Activated naive CD8-positive, alpha-beta T cell treated with anti-CD3 and anti-CD28 coated beads for 36 hours (primary cell): ENCODE data around the gene KIF18B. TPM values are rescaled to one million over a fixed set of nuclear protein-coding genes. Genes with fewer than 3 reads are reported as not detected.

Experiments
- DNase-seq: peaks from one replicate; pipeline ENCODE4 v3.0.0; 2021
- H3K27ac Mint-ChIP-seq: one replicate; pipeline ENCODE4 v1.8.0; 2022; ENCODE audit warnings: mild to moderate bottlenecking, moderate library complexity, mixed read lengths
- H3K27me3 Mint-ChIP-seq: one replicate; pipeline ENCODE4 v1.8.0; 2022; ENCODE audit warnings: mild to moderate bottlenecking, mixed read lengths
- H3K36me3 Mint-ChIP-seq: one replicate; pipeline ENCODE4 v1.8.0; 2021; ENCODE audit warnings: mild to moderate bottlenecking, mixed read lengths
- H3K4me1 Mint-ChIP-seq: one replicate; pipeline ENCODE4 v1.8.0; 2021; ENCODE audit warnings: mixed read lengths
- H3K4me3 Mint-ChIP-seq: one replicate; pipeline ENCODE4 v1.8.0; 2022; ENCODE audit warnings: mild to moderate bottlenecking, moderate library complexity, mixed read lengths
- H3K9me3 Mint-ChIP-seq: one replicate; pipeline ENCODE4 v1.8.0; 2022; ENCODE audit warnings: mixed read lengths
- total RNA-seq, 2 experiments: library from RNA; stranded (reverse); gene quantifications; one replicate each; pipeline ENCODE4 v1.2.3, GENCODE V29; 2021

KIF18B gene
- total RNA-seq, 2 experiments from 2014 or later: 36.7 to 37.1 TPM

- Mint-ChIP-seq H3K27ac (no peak overlapping the region), H3K9me3 (no peaks in the 10 kb centered on the region)
- no peak for DNase-seq
Observed at GRCh38 chr17:44932096-44932786, 15.3 kb downstream of the KIF18B start.

GRCh38 chr17:44931376-44931775 is 16.2 kb downstream of the KIF18B start:
- DNase-seq: no peak
- H3K4me1 Mint-ChIP-seq: no peaks in the 10 kb centered on the region
- H3K36me3 Mint-ChIP-seq: peaks cover 30% of the 10 kb centered on the region
- no peaks in the 10 kb centered on the region for H3K27me3 Mint-ChIP-seq
- no peak overlapping the region for H3K27ac Mint-ChIP-seq
- no peak overlapping the region for H3K4me3 Mint-ChIP-seq
- H3K9me3 Mint-ChIP-seq: no peaks in the 10 kb centered on the region

More at GRCh38 chr17:44932096-44932786, 15.3 kb downstream of the KIF18B start:
- H3K4me3 Mint-ChIP-seq: no peak overlapping the region
- no peaks in the 10 kb centered on the region for H3K27me3 Mint-ChIP-seq
- H3K36me3 Mint-ChIP-seq: peaks cover 28% of the 10 kb centered on the region
- H3K4me1 Mint-ChIP-seq: no peaks in the 10 kb centered on the region

- H3K9me3 Mint-ChIP-seq: no peaks in the 10 kb centered on the region
- peaks cover 35% of the 10 kb centered on the region for H3K36me3 Mint-ChIP-seq
- H3K27ac Mint-ChIP-seq: no peak overlapping the region
- no peak overlapping the region for H3K4me3 Mint-ChIP-seq
- no peaks in the 10 kb centered on the region for H3K4me1 Mint-ChIP-seq
- no peak for DNase-seq
- no peaks in the 10 kb centered on the region for H3K27me3 Mint-ChIP-seq
Observed at GRCh38 chr17:44930667-44931066, 16.9 kb downstream of the KIF18B start.

GRCh38 chr17:44928950-44929720 is 18.4 kb downstream of the KIF18B start:
- Mint-ChIP-seq H3K4me1 (no peaks in the 10 kb centered on the region), H3K36me3 (peaks cover 31% of the 10 kb centered on the region), H3K27ac (no peak overlapping the region), H3K4me3 (no peak overlapping the region), H3K27me3 (no peaks in the 10 kb centered on the region), H3K9me3 (no peaks in the 10 kb centered on the region)
- no peak for DNase-seq

- no peaks in the 10 kb centered on the region for H3K9me3 Mint-ChIP-seq
- H3K36me3 Mint-ChIP-seq: peaks cover 31% of the 10 kb centered on the region
- no peak for DNase-seq
- H3K27me3 Mint-ChIP-seq: peaks cover 1% of the 10 kb centered on the region
- H3K27ac Mint-ChIP-seq: no peak overlapping the region
- no peak overlapping the region for H3K4me3 Mint-ChIP-seq
- no peaks in the 10 kb centered on the region for H3K4me1 Mint-ChIP-seq
Observed at GRCh38 chr17:44928136-44928535, 19.4 kb downstream of the KIF18B start.

GRCh38 chr17:44927696-44928095 is 19.9 kb downstream of the KIF18B start:
- no peaks in the 10 kb centered on the region for H3K9me3 Mint-ChIP-seq
- peaks cover 6% of the 10 kb centered on the region for H3K27me3 Mint-ChIP-seq
- DNase-seq: no peak
- H3K27ac Mint-ChIP-seq: no peak overlapping the region
- no peaks in the 10 kb centered on the region for H3K4me1 Mint-ChIP-seq
- no peak overlapping the region for H3K4me3 Mint-ChIP-seq
- H3K36me3 Mint-ChIP-seq: peaks cover 31% of the 10 kb centered on the region

GRCh38 chr17:44926821-44927525 is 20.6 kb downstream of the KIF18B start:
- DNase-seq: no peak
- Mint-ChIP-seq H3K27ac (no peak overlapping the region), H3K4me1 (no peaks in the 10 kb centered on the region), H3K36me3 (peaks cover 31% of the 10 kb centered on the region), H3K27me3 (peaks cover 11% of the 10 kb centered on the region), H3K4me3 (no peak overlapping the region), H3K9me3 (no peaks in the 10 kb centered on the region)

GRCh38 chr17:44925731-44926697 is 21.6 kb downstream of the KIF18B start:
- Mint-ChIP-seq H3K36me3 (peaks cover 28% of the 10 kb centered on the region), H3K27ac (no peak overlapping the region), H3K27me3 (peaks cover 15% of the 10 kb centered on the region), H3K9me3 (no peaks in the 10 kb centered on the region), H3K4me1 (no peaks in the 10 kb centered on the region), H3K4me3 (no peak overlapping the region)
- DNase-seq: no peak

GRCh38 chr17:44924107-44924544 is 23.4 kb downstream of the KIF18B start:
- DNase-seq: no peak
- H3K9me3 Mint-ChIP-seq: no peaks in the 10 kb centered on the region
- H3K27me3 Mint-ChIP-seq: peaks cover 20% of the 10 kb centered on the region
- no peak overlapping the region for H3K27ac Mint-ChIP-seq
- peaks cover 20% of the 10 kb centered on the region for H3K36me3 Mint-ChIP-seq
- no peak overlapping the region for H3K4me3 Mint-ChIP-seq
- H3K4me1 Mint-ChIP-seq: peaks cover 4% of the 10 kb centered on the region

- Mint-ChIP-seq H3K4me1 (peaks cover 4% of the 10 kb centered on the region), H3K4me3 (no peak overlapping the region), H3K36me3 (peaks cover 15% of the 10 kb centered on the region), H3K27ac (no peak overlapping the region), H3K27me3 (peaks cover 20% of the 10 kb centered on the region), H3K9me3 (no peaks in the 10 kb centered on the region)
- DNase-seq: no peak
Observed at GRCh38 chr17:44922746-44923470, 24.7 kb downstream of the KIF18B start.

- Mint-ChIP-seq H3K36me3 (peaks cover 8% of the 10 kb centered on the region), H3K4me1 (peaks cover 4% of the 10 kb centered on the region), H3K4me3 (no peak overlapping the region), H3K27ac (no peak overlapping the region), H3K27me3 (peaks cover 20% of the 10 kb centered on the region), H3K9me3 (no peaks in the 10 kb centered on the region)
- DNase-seq: no peak
Observed at GRCh38 chr17:44922136-44922535, 25.4 kb downstream of the KIF18B start.

- Mint-ChIP-seq H3K27me3 (peaks cover 20% of the 10 kb centered on the region), H3K27ac (no peak overlapping the region), H3K4me3 (no peak overlapping the region), H3K36me3 (peaks cover 6% of the 10 kb centered on the region), H3K4me1 (peaks cover 4% of the 10 kb centered on the region), H3K9me3 (no peaks in the 10 kb centered on the region)
- no peak for DNase-seq
Observed at GRCh38 chr17:44921122-44921882, 26.3 kb downstream of the KIF18B start.

GRCh38 chr17:44920565-44920940 is 27.0 kb downstream of the KIF18B start:
- DNase-seq: no peak

More at GRCh38 chr17:44920565-44920940, 27.0 kb downstream of the KIF18B start:
- Mint-ChIP-seq H3K9me3 (no peaks in the 10 kb centered on the region), H3K36me3 (no peaks in the 10 kb centered on the region), H3K4me3 (no peak overlapping the region), H3K4me1 (peaks cover 4% of the 10 kb centered on the region), H3K27me3 (peaks cover 20% of the 10 kb centered on the region), H3K27ac (no peak overlapping the region)
